GM18502 (cell line): ENCODE data around the gene MPPED1.

Experiments used
- ATAC-seq: cut with Tn5 transposase; IDR thresholded peaks from one replicate; pipeline ENCODE4 v1.9.1; 2021; ENCODE audit warnings: mild to moderate bottlenecking; ENCODE audit not compliant: unreplicated experiment, poor library complexity

MPPED1 gene

GRCh38 chr22:43409046-43409445, 2.8 kb upstream of the MPPED1 start:
- ATAC-seq = no peak

- no peak for ATAC-seq
Observed at GRCh38 chr22:43409800-43410199, 2.0 kb upstream of the MPPED1 start.

DNA sequence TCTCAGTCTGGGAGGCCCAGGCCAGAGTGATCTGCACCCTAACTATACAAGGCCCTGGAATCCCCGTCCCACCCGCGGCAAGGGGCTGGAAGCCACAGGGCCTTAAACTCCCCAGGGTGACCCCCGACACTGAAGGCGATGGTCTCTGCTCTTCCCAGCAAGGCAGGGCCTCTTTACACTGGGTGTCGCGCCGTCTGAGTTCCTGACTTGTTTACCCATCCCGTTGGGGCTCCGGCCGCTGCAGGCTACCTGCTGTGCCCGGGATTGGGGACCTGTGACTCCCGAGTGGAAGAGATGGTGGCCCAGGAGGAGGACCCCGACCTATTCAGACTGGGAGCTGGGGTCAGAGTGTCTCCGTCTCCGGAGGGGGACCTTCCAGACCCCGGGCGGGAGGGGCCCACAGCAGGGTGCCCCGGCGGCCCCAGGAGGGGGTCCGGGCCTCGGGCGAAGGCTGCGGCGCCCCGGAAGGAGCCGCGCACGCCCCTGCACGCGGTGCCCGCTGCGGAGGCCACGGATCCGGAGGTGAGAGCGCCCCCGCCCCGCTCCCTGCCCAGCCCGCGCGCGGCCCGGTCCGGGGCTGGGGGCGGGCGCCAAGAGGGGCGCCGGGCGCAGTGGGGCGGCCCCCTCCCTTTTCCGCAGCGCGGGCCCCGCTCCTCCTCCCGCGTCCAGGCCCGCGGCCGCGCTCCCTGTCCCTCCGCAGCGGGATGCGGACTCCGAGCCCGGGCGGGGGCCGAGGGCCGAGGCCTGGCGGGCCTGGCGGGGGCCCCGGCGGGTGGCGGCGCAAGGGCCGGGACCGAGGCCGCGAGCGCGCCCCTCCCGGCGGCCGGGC, 560 bp upstream of the MPPED1 start:
- ATAC-seq = no peak

GRCh38 chr22:43412808-43413795, 1.3 kb downstream of the MPPED1 start:
- no peak for ATAC-seq

DNA sequence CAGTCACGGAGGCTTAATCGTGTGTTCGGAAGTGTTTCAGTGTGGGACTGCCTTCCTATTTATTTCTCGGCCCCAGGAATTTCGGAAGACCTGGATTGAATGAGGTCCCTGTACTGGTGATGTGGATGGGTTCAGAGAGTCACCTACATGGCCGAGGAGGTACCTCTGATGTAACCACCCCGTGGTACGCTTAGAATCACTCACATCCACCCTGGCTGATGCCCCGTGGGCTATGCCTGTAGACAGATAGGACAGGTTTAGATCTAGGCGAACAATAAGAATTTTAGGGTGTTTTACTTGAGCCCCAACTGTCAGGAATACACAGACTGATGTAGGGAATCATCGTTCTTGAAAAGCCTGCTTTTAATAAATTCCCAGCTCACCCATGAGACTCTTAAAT, 2.0 kb downstream of the MPPED1 start:
- ATAC-seq = no peak

DNA sequence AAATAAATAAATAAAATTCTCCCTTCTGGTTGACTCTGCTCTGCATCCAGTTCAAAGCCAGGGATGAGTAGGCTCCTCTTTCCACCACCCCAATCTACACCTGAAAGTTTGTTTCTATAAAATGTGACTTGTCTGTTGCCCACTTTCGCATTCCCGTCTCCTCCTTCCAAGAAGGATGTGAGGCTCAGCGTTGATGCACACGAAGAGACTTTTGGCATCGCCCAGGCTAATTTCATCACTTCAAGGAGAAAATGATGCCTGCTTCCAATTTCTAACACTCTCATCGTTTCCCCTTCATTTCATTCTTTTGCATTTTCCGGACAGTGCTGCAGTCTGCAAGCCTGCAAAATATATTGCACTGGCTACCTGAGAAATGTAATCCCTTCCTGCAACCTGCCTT, 3.9 kb downstream of the MPPED1 start:
- ATAC-seq = no peak

DNA sequence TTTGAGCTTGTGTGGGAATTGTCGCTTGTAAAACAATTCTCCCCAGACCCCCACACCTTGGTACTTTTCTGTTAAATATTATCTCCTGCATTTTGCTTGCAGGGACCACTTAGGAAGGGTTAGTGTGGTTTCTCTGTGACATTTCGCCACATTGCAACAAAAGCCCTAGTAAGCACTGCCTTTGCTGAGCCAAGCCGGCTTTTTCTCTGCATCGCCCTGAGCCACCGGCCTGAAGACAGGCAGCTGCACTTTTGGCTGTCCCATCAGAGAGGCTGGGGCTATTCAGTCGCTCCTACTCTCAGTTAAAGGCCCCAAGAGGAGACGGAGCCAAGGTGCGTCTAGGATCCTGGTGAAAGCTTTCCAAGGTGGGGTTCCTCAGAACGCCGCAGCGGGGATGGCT, 5.7 kb downstream of the MPPED1 start:
- no peak for ATAC-seq

GRCh38 chr22:43418079-43418825, 6.4 kb downstream of the MPPED1 start:
- ATAC-seq = no peak

- ATAC-seq = no peak
Observed at GRCh38 chr22:43419371-43420080, 7.7 kb downstream of the MPPED1 start.

- no peak for ATAC-seq
Observed at GRCh38 chr22:43421046-43421665, 9.3 kb downstream of the MPPED1 start.

GRCh38 chr22:43421914-43422615, 10.3 kb downstream of the MPPED1 start:
- no peak for ATAC-seq

- no peak for ATAC-seq
Observed at GRCh38 chr22:43423046-43423445, 11.2 kb downstream of the MPPED1 start.

DNA sequence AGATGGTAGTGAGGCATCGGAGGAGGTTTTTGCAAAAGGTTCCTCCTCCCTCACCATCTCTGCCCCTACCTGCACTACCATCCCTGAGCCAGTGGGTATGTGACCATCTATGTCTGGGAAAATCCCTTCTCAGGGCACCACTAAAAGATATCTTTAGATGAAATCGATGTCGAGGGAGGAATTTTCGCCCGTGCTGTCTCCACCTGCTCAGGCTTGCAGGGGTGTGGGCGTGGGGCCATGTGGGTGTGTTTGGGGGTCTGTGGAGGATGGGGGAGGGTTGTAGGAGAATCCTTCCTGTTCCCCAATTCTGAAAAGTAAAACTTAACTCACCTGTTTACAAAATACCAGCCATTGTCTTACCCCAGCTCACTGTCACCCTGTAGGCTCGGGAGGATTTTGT, 12.4 kb downstream of the MPPED1 start:
- ATAC-seq = no peak

DNA sequence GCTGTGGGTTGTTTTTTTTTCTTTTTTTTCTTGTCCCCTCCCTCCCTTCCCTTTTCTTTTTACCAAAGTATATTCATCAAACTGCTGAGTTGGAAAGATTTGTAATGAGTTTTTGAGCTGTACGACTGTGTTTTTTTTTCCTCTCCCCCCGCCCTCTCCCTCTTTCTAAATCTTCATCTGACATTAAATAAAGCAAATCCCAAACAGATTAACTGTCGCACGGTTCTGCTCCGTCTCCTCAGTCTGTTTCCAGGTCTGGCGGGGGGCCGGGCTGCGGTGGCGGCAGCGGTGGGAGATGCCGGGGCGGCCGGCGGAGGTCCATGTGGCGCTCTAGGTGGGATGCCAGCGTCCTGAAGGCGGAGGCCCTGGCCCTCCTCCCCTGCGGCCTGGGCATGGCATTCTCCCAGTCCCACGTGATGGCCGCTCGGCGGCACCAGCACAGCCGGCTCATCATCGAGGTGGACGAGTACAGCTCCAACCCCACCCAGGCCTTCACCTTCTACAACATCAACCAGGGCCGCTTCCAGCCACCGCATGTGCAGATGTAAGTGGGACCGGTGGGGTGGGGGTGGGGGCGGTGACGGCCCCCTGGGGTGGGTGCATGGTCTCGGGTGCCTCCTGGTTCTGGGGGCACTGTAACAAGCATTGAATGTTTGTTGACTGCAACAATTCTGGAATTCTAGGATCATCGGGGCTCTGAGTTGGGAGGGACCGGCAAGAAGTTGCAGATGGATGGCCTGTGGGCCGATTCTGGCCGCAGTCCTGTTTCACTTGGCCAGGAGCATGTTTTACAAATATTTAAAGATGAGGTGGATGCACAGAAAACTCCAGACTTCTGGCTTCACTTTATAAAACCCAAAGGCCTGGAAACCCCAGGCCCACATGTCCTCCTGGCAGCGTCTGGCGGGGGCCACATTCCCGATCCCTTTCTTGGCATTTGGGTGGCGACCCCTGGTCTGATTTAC, 13.1 kb downstream of the MPPED1 start:
- no peak for ATAC-seq

DNA sequence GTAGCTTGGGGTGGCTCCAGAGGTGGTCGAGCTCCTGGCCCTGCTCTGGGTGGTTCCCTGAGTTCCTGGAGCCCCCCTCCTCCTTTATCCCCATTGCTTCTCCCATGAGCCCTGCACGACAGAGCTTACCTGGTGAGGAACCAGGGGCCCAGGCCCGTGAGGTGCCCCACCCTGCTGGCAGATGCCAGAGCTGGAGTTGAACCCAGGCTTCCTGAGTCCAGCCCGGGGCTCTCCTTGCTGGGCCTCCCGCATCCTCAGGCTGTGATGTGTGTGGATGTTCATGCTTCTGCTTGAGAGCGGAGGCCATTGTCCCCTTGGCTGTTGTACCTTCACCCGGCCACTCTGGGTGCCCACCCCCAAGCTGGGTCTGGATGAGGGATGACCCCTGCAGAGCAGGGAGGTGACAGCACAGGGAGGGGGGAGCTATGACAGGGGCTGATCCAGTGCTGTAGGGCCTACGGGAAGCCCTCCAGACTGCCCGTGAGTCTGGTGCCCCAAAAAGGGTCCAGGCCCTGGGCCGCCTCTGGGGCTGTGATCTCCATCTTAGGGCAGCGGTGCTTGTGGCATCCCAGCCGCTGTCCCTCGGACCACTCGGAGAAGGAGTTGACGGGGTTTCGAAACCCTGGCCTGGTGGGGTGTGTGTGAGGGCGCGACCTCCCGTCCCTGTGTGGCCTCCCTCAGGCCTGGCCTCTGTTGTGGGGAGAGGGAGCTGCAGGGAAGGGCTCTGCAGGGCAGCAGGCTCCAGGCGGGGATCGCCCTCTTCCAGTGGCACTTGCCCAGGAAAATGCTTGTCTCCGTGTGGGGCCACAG, 14.4 kb downstream of the MPPED1 start:
- ATAC-seq = no peak

DNA sequence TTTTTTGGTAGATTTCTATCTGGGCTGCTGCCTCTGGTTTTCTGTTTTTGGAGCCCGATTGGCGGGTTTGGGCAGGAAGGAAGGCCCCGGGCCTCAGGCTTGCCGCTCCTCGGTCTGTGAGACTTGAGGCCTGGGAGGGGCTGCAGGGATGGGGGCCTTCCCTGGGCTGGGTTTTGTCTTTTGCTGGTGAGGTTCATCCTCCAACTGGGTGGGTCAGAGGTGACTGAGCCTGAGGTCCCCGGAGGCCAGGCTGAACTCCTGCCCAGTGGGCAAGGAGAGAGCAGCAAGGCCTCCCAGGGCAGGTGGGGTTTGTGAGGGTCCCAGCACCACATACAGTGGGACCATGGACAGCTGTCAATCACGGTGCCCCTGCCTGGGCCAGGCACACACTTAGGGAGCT, 15.0 kb downstream of the MPPED1 start:
- ATAC-seq = no peak
